Activated CD4-positive, alpha-beta T cell treated with anti-CD3 and anti-CD28 coated beads, Interleukin-2, amount 50 U/mL, for 4 hours (primary cell): ENCODE data around the gene GPS2.

Experiments
- DNase-seq, 2 experiments: peaks; one replicate each; pipeline ENCODE4 v3.0.0-alpha.2; 2020

Gene GPS2

DNA sequence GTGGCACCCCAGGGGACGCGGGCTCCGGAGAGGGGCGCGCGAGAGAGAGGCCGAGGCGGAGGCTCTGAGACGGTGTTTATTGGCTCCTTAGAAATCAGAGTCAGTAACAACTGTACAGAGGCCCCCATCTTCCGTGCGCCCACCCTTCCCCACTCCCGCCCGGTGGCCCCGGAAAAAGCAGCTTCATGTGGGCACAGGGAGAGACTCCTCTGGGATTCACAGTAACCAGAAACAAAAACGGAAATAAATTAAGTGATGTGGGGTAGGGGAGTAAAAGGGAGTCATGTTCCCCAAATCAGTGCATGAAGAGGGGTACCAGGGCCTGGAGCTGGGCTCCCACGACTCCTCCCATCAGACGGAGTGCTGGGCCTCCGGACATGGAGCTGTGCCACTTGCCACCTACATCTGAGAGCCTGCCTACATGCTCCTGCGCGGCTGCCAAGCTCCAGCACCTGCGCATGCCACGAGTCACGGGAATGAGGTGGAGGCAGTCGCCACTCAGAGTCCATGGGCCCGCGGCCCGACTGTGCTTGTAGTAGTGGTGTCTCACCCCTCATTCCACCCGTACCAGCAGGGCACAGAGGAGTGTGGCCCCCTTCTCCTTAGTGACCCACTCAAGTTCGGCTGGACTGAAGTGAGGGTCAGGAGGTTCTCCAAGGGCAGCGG, 543 bp upstream of the GPS2 start:
- DNase-seq = no peak

DNA sequence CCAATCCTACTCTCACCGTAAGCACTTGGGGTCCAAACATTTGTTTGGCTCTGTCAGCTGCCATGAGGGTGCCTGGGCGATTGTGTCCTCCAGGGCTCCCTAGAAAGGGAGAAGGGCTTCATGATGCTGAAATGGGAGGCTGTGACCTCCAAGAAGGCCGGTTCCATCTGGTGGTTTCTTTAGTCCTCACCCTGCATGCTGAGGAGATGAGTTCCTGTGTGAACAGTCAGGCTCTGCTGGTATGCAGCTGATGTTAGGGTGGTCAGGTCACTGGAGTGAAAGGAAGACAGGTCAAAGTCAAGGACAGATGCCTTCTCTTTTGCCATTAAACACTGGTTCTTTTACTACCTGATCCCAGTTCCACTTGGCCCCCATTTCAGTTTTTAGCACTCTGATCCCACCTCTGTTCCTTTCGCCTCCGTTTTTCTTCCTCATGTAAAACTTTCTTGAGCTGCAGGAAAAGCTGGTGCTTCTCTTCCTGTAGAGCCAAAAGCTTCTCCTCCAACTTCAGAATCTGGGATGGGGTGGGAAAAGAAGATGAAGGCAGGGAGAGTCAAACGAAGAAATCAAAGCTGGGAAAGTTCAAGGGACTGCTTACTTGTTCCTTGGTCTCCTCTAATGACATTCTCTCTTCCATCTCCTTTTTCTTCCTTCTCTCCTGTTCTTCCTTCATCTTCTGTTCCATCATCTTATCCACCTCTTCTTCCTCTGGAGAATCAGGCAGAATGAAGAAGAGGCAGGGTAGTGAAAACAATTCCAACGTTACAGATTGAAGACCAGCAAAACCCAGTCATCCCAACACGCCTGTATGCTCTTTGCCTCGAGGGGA, 1.1 kb downstream of the GPS2 start:
- DNase-seq = no peak

DNA sequence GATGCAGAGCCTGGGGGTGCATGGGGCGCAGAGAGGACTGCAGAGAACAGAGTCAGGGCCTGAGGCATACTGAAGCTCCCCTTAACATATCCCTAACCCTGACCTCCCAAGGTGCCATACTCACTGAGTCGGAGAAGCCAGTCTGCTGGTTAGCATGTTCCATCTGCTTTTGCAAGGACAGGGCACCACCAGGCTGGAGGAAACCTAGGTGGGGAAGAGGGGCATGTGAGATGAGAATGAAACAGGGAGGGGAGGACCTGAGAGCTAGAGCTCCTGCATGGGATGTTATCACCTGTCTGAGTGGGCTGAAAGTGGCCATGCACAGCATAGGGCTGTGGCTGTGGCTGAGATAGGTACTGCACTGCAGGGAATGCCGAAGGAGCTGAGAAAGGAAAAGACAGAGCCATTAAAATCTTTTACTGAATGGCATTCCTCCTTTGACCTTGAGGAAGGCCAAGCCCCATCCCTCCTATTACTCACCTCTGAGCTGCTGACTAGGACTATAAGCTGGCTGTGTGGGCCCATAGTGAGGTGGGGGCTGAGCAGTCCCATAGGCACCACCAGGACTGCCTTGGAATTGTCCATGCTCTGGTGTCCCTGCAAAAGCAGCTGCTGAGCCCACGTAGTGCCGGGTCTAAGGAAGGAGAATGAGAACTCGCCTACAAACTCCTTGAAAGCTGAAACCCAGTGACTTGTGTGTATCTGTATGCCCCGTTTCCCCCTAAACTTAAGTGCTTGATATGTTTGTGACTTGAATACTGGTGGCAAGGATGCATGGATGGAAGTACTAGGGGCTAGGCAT, 1.9 kb downstream of the GPS2 start:
- no peak for DNase-seq

GRCh38 chr17:7312432-7313087, 2.6 kb downstream of the GPS2 start:
- no peak for DNase-seq

DNA sequence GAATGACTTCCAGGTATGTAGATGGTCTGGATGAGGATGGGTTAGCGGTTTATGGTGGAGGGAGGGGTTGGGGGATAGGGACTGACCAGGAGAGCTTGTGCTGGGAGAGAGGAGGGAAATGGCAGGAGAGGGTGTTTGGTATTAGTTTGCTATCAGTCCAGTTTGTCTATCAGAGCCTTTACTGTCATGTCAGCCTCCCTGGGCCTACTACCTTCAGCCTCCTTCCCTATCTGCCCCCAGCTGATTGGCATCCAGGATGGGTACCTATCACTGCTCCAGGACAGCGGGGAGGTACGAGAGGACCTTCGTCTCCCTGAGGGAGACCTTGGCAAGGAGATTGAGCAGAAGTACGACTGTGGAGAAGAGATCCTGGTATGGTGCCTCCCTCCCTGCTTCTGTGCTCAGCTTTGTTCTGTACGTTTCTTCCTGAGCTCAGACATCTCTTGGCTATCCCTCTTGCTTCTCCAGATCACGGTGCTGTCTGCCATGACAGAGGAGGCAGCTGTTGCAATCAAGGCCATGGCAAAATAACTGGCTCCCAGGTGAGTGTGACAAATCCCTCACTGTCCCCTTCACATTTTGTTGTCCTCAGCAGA, 4.0 kb downstream of the GPS2 start:
- no peak for DNase-seq

DNA sequence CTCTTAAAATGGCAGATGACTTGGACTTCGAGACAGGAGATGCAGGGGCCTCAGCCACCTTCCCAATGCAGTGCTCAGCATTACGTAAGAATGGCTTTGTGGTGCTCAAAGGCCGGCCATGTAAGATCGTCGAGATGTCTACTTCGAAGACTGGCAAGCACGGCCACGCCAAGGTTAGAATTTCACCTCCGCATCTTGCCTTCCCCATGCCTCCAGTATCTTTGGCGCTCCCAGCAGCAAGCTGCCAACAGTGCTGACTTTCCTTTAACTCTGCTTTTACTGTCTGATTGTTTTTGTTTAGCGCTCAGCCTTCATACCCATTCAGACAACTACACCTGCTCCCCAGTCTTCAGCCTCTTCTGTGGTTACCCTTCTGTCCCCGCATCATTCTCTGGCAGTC, 5.5 kb downstream of the GPS2 start:
- no peak for DNase-seq

GRCh38 chr17:7308625-7309433, 6.3 kb downstream of the GPS2 start:
- DNase-seq = peak; percentile 87 to 90

- peak; percentile 44 to 51 for DNase-seq
Observed at GRCh38 chr17:7307686-7308624, 7.2 kb downstream of the GPS2 start.

DNA sequence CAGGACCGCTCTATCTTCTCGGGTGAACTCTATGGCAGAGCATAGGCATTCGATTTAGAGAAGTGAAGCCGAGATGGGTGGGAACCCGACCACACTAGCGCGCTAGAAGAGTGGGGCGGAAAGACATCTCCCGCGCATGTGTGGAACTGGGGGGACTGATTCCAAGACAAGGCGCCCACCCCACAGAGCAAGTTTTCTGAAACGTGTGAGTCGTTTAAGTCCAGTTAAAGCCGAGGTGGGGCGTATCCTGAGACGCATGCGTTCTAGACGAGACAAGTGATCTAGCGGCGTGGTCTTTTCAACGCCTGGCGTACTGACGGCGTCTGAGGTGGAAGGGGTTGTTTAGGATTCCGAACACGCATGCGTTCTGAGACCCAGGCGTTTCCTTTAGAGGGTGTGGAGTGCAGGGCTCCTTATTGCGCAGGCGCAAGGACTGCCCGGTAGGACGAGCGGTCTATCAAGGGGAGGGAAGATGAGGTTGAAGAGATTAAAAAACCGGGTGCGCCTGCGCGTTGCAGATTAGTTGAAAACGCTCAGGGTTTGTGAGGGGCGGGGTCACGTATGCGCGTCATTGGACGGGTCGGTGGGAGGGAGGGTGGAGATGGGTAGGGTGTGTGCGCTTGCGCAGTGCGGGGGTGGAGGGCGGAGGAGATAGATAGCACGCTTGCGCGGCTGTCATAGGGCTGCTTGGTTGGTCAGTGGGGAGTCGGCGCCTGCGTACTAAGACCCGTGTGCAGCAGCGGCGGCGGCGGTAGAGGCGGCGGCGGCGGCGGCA, 8.1 kb downstream of the GPS2 start, which contains the start of gene EIF5A:
EIF5A (plus strand) TSS at position 718 of the 775 bp plus-strand sequence. CDS start 2,008 bp downstream, outside the sequence.
- peak; percentile 100 for DNase-seq

GRCh38 chr17:7304179-7304578, 11.0 kb downstream of the GPS2 start:
- DNase-seq = no peak

DNA sequence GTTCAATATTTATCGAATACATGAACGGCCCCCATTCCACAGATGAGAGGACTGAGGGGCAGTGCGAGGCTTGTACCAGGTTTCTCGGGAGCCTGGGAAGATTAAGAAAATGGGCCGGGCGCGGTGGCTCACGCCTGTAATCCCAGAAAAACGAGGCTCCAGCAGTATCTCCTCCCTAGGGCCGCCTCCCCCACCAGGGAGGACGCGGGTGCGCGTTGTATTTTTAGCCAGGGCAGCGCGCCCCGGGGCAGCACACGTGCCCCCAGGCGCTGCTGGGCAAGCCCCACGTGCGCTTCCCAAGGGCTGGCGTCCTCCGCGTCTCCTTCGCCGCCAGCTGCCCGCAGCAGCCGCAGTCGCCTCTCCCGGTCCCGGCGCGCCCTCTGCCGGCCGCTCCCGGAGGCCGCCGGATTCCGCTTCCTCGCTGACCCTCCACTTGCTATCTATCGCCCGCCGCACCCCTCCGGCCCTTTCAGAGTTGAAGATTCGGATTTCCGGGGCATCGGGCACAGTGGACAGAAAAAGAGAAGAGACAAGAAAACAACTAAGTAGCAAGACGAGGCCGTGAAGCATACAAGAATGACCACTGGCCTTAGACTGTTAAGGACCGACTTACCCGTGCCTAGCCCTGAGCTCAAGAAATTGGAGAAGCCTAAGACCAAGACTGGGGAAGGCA, 18.8 kb downstream of the GPS2 start:
- DNase-seq = peak; percentile 39 to 43

DNA sequence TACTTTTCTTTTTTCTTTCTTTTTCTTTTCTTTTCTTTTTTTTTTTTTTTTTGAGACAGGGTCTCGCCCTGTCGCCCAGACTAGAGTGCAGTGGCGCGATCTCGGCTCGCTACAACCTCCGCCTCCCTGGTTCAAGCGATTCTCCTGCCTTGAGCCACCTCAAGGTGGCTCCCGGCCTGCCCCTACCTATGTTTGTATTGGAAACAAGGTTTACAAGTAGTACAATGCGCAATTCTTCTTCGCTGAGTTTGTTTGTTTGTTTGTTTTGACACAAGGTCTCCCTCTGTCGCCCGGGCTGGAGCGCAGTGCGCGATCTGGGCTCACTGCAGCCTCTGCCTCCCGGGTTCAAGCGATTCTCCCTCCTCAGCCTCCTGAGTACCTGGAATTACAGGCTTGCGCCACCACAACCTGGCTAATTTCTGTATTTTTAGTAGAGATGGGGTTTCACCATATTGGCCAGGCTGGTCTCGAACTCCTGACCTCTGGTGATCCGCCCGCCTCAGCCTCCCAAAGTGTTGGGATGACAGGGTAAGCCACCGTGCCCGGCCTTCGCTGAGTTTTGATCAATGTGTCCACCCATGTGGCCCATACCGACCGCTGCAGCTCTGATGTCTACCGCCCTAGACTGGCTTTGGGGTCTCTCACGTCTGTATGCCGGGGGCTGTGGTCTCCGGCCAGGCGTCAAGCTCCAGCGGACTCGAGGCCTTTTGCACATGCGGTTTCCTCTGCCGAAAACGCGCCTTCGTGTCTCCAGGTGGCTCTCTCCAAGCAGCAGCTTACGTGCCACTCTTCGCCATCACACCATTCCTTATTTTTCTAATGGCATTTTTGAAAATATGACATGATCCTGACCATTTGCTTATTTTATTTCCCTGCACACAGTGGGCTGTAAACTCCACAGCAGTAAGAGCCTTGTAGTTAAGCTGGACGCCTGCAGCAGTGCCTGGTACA, 19.7 kb downstream of the GPS2 start:
- DNase-seq = no peak

- peak; percentile 54 to 66 for DNase-seq
Observed at GRCh38 chr17:7294614-7295153, 20.5 kb downstream of the GPS2 start, which contains the start of gene YBX2. TSS of gene YBX2 (minus strand) at chr17:7294639. CDS start at chr17:7294500, 139 bp downstream.

DNA sequence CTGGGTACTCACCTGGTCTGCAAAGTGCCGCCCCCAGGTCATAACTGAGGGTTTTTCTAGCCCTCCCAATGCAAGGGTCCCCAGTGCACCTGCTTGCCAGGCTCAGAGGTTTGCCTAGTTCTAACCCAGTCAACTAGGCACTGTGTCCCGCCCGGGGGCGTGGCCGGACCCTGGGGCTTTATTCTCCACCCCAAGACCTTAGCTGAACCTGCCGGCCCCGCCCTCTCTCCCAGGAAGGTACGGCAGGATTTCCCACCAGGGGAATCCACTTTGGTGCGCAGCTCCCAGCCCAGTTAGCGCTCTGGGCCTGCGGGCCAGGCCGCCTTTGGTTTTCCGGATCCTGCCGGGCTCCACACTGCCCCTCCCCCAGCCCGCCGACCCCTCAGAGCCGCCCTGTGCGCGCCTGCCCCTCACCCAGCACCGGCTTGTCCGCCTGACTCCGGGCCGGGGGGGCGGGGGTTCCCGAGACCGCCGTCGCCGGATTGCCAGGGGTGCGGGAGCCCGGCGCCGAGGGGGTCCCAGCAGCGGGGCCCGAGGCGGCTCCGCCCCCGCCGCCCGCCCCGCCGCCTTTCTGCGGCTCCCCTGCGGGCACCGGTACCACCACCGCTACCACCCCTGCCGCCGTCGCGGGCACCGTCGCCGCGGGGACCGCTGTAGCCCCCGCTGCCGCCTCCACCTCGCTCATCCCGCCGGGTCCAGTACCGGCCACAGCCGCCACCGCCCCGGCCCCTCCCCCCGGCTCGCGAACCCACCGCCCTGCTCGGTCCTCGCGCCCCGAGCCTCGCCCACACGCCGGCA, 21.1 kb downstream of the GPS2 start:
- no peak for DNase-seq

DNA sequence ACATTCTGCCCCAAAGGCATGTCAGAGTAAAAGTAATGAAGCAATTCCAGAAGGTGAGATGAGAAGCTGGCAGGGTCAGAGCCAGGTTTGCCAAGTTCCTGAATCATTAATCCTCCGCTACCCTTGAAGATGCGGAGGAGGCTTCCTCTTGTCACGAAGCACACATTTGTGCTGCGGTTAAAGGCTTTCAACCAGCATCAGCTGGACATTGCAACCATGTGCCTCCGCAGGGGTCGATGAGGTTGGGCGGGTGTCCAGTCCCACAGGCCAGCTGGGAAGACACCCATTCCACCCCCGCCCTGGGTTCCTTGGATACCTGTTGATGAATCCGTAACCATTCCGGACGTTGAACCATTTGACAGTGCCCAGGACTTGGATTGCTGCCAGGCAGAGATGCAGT, 22.0 kb downstream of the GPS2 start:
- DNase-seq = no peak

GRCh38 chr17:7292729-7293128, 22.4 kb downstream of the GPS2 start:
- DNase-seq = no peak
